Cerebellar cortex (tissue), 1 donor: Measurements from ENCODE around the gene GOLGA6C.
"Not testable (repeated sequence)": the region's sequence is repeated elsewhere in the genome, so short reads cannot be mapped to it uniquely, and the experiment has no call there.

Experiments used
- DNase-seq: peaks from one replicate; pipeline ENCODE4 v3.0.0-alpha.2; 2015; ENCODE audit warnings: low spot score

Gene GOLGA6C

DNA sequence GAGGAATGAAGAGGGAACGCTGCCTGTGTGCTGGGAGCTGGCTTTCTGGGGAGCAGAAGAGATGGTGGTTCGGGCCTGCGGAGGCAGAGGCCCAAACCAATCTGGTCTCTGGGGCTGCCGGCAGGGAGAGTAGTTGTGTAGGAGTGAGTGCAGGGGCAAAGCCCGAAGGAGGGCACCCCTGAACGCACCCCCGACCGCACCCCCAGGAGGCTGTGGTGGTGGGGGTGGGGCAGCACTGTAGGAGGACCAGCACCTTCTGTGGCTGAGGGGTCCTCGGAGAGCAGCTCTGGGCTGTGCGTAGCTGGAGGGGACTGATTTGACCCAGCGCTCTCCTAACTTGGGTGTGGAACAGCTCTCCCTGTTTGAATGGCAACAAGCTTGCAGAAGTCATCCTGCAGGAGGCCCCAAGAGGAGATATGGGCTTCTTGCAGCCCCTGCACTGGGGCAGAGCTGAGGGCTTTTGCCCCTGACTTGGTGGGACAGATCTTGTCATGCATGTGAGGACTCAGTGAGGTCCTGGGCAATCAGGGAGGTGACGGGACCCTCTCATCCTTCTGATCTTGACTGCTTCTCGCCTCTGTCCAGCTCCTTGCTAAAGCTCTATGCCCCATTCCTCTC, 30.4 kb upstream of the GOLGA6C start:
- DNase-seq, result no peak

DNA sequence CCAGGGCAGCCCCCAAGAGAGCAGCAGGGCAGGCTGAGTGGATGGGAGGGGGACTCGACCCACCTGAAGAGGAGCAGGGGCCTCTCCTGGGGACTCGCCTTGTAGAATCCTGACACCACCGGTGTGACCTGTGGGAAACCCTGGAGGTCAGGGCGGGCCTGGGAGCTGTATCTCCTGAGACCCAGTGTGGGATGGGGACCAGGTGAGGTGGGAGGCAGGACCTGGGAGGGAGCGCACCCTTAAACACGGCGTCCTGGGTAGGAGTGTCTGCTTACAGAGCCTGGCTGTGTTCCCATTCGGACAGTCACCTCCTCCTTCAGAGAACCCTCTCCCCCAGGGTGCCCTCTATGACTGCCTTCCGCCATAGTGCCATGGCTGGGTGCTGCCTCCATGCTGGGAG, 29.3 kb upstream of the GOLGA6C start:
- no peak for DNase-seq

- no peak for DNase-seq
These were observed 28.7 kb upstream of the GOLGA6C start for GRCh38 chr15:75229191-75230015.

- DNase-seq, result no peak
These were observed 28.2 kb upstream of the GOLGA6C start for GRCh38 chr15:75230016-75230343.

DNA sequence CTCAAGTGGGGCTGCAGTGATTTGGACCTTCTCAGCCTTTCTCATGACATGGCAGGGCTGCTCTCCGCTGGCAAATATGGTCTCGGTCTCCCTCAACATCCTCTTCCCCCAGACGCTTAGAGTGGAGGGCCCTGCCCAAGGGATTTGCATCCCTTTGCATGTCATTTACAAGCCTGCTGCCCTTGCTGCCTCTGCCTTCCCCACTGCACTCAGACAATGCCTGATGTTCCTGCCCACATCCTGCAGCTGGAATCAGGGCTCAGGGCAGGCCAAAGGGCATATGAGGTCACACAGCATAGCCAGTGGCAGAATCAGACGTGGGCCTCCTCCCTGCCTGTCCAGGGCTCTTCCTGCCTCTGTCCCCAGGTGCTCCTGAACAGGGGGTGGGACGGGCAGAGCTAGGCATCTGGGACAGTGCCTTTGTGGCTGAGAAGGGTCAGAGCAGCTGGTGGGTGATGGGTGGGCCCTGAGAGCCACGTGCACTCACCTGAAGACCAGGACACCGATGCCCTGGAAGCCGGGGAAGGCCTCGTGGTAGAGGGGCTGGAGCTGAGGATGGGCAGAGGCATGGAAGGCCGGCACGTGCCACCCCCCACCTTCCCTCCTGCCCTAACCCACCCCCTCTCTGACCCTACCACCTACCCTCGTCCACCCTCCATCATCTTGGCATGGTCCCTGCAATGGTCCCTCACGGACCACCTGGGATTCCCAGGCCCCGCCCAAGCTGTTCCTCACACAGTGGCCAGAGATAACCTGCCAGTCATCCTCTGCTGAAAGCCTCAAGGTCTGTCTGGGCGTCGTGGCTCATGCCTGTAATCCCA, 27.4 kb upstream of the GOLGA6C start:
- DNase-seq, result no peak

DNA sequence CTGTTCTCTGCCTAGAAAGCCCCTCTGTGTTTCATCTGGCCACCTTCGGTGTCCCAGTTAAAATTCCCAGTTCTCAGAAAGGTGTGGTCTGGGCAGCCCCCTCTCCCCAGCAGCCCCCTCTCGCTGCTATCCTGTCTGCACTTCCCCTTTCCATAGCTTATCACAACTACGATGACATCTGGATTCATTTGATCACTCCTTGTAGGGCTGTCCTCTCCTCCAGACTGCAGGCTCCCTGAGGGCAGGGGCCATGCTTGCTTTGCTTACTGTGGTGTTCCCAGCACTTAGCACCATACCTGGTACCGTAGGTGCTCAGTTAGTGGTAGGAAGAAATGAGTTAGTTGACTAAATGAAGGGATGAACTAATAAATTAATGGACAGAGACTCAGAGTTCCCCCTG, 26.3 kb upstream of the GOLGA6C start:
- no peak for DNase-seq

GRCh38 chr15:75232252-75232813, 25.8 kb upstream of the GOLGA6C start:
- DNase-seq, result no peak

DNA sequence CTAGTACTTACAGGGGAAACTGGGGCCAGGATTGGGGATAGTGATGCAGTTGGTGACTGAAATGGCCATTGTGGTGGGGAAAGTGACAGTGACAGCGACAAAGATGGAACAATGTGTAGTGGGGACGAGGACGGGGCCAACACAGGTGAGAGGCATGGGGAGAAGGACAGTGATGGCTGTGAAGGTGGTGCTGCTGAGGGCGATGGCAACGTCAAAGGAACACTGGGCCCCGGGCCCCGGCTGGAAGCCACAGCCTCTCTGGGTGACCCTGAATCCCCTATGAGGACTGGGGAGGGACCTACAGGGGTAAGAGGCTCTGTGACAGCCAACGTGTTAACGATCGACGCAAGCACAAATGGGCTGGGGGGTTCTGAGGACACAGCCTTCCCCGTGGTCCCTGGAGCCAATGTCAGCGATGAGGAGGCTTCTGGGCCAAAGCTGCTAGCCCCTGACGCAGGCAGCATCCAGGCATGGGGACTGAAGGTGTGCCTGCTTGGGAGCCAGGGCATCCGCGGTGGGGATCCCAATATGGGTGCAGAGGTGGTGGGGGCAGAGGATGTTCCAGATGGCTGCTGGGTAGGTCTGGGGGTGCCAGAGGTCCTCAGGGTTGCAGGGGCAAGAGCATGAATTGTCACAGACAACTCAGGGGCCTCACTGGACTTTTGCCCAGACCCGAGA, 25.2 kb upstream of the GOLGA6C start:
- no peak for DNase-seq

- no peak for DNase-seq
These were observed 24.5 kb upstream of the GOLGA6C start for GRCh38 chr15:75233504-75234190.

DNA sequence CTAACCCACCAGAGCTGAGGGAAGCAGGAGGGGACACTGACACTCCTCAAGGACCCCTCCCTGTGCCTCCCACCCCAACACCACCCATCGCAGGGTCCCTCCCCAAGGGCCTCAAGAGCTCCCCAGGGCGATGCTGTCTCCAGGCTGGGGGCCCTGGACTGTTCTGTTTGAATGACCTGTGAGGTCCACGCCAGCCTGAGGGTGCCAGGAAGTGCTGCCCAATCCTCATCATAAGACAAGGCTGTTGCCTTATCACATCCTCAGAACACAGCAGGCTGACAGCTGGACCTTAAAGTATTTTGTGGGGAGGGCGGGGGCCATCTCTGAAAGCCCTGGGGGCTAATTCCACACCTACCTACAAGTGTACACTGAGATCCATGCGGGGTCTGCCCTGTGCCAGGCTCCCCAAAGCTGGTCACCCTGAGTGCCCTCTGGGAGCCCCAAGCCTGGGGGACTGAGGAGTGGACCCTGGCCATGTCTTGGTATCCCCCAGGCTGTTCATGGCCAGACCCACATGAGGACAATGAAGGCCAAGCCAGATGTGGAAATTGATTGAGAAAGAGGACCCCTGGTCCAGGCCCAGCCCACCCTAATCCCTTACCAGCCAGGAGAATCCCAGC, 23.8 kb upstream of the GOLGA6C start:
- no peak for DNase-seq

DNA sequence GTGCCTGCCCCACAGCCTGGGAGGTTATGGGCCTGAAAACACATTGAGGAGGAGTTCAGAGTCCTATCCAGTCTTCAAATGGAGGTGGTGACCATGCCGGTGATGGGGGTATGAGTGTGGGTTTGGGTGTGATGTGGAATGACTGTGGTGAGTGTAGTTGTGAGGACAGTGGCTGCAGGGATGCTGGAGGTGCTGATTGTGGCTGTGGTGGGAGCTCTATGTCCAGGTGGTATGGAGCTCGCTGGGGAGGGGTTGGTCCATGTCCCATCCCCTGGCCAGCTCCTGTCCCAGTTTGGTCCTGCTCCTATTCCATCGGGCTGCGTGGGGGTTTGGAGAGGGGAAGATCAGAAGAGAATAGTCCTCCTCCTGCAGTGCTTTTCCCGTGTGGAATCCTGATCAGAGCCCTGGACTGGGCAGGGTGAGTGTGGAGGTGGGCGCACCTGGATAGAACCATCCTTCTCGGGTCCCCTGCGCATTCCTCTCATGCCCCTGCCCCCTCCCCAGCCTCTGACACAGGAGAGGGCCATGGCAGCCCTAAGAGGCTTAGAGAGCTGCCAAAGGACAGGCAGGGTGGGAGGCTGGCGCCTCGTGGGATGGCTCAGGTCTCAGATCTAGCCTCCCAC, 23.0 kb upstream of the GOLGA6C start:
- DNase-seq, result no peak

DNA sequence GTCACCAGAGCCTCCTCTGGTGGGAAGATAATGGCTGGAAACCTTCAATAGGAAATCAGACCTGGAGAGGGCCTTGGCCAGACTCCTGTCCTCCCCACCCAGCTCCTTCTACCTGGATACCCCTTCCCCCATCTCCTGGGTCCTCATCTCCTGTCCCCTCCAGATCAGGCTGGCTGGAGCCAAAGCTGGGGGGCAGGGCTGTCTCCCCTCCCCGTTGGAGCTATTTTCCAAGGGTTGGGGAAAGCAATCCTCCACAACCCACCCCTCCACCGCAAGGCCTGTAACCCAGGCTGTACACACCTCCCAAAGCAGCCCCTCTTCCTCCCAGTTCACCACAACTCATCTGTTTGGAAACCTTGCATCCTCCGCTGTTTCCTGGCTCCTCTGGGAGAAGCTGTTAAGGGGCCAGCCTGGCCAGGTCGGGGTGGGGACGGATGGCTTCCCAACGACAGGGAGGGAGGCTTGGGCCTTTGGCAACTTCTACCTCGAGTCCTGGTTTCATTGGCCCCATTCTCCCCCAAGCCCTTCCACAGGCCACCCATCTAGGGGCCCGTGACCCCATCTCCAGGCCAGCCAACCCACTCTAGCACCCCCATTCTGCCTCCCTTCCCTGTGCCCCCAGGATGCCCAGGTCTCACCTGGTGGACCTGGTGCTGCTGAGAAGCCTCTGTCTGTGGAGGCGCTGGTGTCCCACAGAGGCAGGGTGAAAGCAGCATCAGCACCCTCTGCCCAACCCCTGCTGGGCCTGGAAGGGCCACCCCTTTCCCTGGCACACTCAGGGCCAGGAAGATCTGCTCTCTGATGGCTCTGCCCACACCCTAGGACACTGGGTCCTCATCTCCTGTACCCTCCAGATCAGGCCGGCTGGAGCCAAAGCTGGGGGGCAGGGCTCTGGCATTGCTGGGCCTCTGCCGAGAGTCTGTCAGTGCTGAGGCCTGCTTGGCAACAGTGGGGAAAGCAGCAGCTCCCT, 22.1 kb upstream of the GOLGA6C start:
- no peak for DNase-seq

GRCh38 chr15:75237316-75237982, 20.7 kb upstream of the GOLGA6C start:
- DNase-seq, result no peak

GRCh38 chr15:75238150-75238549, 20.0 kb upstream of the GOLGA6C start:
- no peak for DNase-seq

- DNase-seq, result not testable (repeated sequence)
These were observed 12.4 kb upstream of the GOLGA6C start for GRCh38 chr15:75245741-75246140.

DNA sequence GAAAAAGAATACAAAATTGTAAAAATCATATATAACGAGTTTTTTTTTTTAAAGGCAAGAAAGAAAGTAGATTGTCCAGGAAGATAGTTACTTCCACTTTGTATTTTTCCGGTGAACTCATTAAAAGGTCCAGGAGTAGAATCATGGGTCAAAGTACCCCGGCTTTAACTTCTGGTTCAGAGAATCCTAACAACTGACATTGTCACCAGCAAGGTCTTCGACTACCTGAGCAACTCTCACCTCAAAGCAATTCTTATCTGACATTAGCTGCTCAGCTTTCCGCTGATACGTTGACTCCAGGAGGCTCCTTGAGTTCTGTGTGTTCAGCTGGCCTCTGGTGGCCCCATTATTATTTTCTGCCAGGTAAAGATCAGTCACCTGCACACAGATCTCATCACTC, 9.1 kb upstream of the GOLGA6C start:
- DNase-seq, result not testable (repeated sequence)

DNA sequence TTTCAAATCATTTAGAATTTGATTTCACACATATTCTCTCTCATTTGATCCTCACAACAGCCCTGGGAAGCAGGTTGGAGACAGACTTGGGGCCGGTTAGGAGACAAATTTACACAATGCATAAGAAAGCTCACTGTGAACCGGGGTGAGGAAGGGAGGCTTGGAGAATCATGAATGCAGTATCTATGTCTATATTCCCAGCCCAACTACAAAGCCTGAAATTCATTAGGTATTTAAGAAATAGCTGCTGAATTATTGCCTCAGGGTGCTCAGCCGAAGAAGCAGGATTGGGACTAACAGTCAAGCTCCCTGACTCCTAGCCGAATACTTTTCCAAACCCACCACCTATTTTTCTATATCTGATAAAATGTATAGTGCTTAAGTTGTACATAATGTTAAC, 8.4 kb upstream of the GOLGA6C start:
- DNase-seq, result no peak

- DNase-seq, result not testable (repeated sequence)
These were observed 6.8 kb upstream of the GOLGA6C start for GRCh38 chr15:75251343-75251742.

GRCh38 chr15:75252285-75252684, 5.8 kb upstream of the GOLGA6C start:
- not testable (repeated sequence) for DNase-seq
